GM12873 (cell line): ENCODE measurements around the gene CLEC11A.

Experiments used
- CTCF ChIP-seq: IDR thresholded peaks from 2 replicates; pipeline ENCODE4 v1.5.1; 2012; ENCODE audit warnings: low read depth, mild to moderate bottlenecking, moderate library complexity, low read length, control low read depth; ENCODE audit not compliant: insufficient read depth; ENCODE audit errors: missing control alignments

CLEC11A gene

GRCh38 chr19:50701367-50701985 lies 21.7 kb upstream of the CLEC11A start:
- no peak for TF ChIP-seq CTCF

- no peak for TF ChIP-seq CTCF
These were observed 20.9 kb upstream of the CLEC11A start for GRCh38 chr19:50702158-50702870.

- no peak for TF ChIP-seq CTCF
These were observed 20.0 kb upstream of the CLEC11A start for GRCh38 chr19:50702871-50703829.

- TF ChIP-seq CTCF, result no peak
These were observed 19.0 kb upstream of the CLEC11A start for GRCh38 chr19:50703915-50704796.

GRCh38 chr19:50705422-50706019 lies 17.6 kb upstream of the CLEC11A start:
- TF ChIP-seq CTCF, result peak; percentile 86

GRCh38 chr19:50706387-50706786 lies 16.8 kb upstream of the CLEC11A start:
- TF ChIP-seq CTCF, result no peak
